ENCODE results near the gene PDK3.

The PDK3 gene

DNA sequence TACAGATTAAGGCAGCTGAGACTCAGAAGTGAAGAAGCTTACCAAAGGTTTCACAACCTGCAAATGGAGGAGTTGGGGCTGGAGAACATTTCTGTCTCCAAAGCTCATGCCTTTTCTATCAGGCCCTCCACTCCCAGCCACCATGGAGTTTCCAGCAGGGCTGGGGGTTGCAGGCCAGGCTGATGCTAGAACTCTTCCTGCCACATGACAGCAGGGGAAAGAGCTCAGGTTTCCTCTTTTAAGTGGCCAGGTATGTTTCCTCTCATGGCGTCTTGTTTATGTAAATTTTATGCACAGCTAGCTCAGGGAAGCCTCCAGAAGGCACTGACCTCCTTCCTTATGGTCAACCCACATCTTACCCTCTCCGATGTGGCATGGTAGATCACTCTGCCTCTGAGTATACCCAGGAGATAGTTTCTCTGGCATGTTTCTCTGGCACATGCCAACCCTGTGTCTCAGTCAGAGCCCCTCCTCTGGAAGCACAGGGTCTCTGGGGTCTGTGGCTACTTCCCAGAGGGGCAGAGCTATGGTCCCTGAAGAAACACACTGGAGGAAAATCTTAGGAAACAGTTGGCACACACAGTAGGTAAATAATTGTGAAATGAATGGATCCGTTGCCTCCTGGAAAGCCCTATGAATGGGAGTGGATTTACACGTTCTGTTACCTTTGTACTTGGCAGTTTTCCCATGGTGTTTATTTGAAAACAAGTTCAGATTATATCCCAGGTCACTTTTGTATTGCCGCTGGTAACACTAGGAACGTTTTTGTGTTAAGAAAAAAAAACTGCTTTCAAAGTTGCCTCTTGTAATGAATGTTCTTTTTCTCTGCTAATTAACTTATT, 28.9 kb downstream of the PDK3 start:
- Histone ChIP-seq H3K9me3 (no peaks in the 10 kb centered on the region), H3K9ac (no peak overlapping the region), H3K36me3 (no peaks in the 10 kb centered on the region), H3K4me1 (no peaks in the 10 kb centered on the region), H3K4me2 (no peak overlapping the region), H3K27ac (no peak overlapping the region), H4K20me1 (0 out of 2 replicates have a peak, but pooled peaks cover 12% of the 10 kb centered on the region), H3K4me3 (no peak overlapping the region), H3K27me3 (no peaks in the 10 kb centered on the region)
- no peak for TF ChIP-seq Cebpa-rat (IDR thresholded peaks at IDR 0.05)

DNA sequence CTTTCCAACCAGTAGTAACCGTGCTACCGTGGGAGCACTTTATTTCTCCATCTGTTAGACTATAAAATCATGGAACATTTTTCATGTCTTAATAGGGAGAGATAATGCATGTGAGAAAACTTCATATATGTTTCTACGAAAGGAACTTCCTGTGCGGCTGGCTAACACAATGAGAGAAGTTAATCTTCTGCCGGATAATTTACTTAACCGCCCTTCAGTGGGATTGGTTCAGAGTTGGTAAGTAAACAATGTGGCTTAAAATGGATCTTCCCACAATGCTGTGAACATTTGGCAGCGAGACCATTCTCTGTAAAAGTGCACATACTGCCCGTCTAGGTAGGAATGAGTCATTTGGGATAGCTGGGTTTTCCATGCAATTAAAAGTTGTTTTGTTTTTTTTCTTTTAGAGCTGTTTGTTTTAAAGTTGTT, 29.6 kb downstream of the PDK3 start:
- H3K4me3 ChIP-seq, result no peak overlapping the region
- H4K20me1 ChIP-seq, result 0 out of 2 replicates have a peak, but pooled peaks cover 12% of the 10 kb centered on the region
- H3K36me3 ChIP-seq, result no peaks in the 10 kb centered on the region
- no peak for TF ChIP-seq Cebpa-rat (IDR thresholded peaks at IDR 0.05)
- no peaks in the 10 kb centered on the region for H3K27me3 ChIP-seq
- no peaks in the 10 kb centered on the region for H3K9me3 ChIP-seq
- H3K9ac ChIP-seq, result no peak overlapping the region
- H3K4me1 ChIP-seq, result no peaks in the 10 kb centered on the region
- H3K27ac ChIP-seq, result no peak overlapping the region
- no peak overlapping the region for H3K4me2 ChIP-seq

DNA sequence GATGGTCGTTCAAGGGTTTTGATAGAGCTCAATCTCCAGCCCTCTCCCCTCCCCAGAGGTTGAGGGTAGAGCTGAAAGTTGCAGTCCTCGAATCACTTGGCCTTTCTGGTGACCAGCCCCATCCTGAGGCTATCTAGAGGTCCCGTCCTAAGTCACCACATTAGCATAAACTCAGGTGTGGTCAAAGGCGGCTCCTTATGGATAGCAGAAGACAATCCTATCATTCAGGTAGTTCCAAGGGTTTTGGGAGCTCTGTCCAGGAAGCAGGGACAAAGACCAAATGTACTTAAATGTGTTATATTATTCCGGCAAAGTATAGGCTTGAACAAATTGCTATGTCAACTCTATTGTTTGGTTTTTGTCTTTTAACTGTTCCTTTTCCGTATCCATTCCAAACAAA, 30.6 kb downstream of the PDK3 start:
- Histone ChIP-seq H3K9ac (no peak overlapping the region), H3K27me3 (no peaks in the 10 kb centered on the region), H3K4me1 (no peaks in the 10 kb centered on the region), H3K27ac (no peak overlapping the region), H3K4me3 (no peak overlapping the region), H3K9me3 (no peaks in the 10 kb centered on the region), H4K20me1 (0 out of 2 replicates have a peak, but pooled peaks cover 12% of the 10 kb centered on the region), H3K4me2 (no peak overlapping the region), H3K36me3 (peaks cover 6% of the 10 kb centered on the region; the same call in 1 of the 2 replicates)
- TF ChIP-seq Cebpa-rat (IDR thresholded peaks at IDR 0.05), result no peak

DNA sequence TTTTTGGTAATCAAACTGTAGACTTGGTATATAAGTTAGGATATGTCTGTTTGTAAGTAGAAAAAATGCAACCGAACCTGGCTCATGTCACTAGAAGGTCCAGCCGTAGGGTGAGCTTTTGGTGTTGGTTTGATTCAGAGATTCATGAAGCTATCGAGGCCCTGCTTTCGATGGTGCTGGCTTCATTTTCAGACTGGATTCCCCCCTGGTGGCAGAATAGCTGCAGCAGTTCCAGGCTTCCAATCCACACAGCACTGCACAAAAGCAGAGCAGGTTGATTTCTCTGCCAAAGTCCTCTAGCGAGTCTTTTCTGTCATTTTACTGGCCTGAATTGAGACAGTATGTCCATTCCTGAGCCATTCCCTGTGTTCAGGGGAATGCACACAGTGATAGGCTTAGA, 33.1 kb downstream of the PDK3 start:
- Histone ChIP-seq H3K36me3 (peaks cover 8% of the 10 kb centered on the region), H3K27me3 (no peaks in the 10 kb centered on the region), H3K4me3 (no peak overlapping the region), H3K27ac (no peak overlapping the region), H4K20me1 (0 out of 2 replicates have a peak, but pooled peaks cover 12% of the 10 kb centered on the region), H3K4me2 (no peak overlapping the region), H3K9ac (no peak overlapping the region), H3K9me3 (no peaks in the 10 kb centered on the region), H3K4me1 (no peaks in the 10 kb centered on the region)
- TF ChIP-seq Cebpa-rat (IDR thresholded peaks at IDR 0.05), result no peak

DNA sequence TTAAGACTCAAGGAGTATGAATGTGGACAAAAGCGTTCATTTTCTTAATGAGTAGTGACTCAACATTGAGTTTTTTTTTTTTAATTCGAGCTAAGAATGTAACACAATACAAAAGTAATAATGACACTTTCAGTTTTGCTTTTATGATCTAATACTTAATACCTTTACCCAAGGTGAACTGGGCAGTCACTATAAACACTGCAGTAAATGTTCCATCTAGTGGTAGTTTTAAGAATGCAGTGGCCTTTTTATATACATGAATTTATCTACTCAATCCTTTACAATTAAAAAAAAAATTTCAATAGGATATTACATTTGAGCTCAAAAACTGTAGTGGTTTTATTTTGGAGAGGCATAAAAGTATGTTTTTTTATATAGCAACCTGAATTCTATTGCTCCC, 33.9 kb downstream of the PDK3 start:
- 0 out of 2 replicates have a peak, but pooled peaks cover 4% of the 10 kb centered on the region for H4K20me1 ChIP-seq
- no peak overlapping the region for H3K4me2 ChIP-seq
- H3K36me3 ChIP-seq, result peaks cover 15% of the 10 kb centered on the region
- H3K9ac ChIP-seq, result no peak overlapping the region
- no peak overlapping the region for H3K4me3 ChIP-seq
- H3K4me1 ChIP-seq, result no peaks in the 10 kb centered on the region
- H3K27ac ChIP-seq, result no peak overlapping the region
- no peak for TF ChIP-seq Cebpa-rat (IDR thresholded peaks at IDR 0.05)
- H3K9me3 ChIP-seq, result no peaks in the 10 kb centered on the region
- H3K27me3 ChIP-seq, result no peaks in the 10 kb centered on the region

DNA sequence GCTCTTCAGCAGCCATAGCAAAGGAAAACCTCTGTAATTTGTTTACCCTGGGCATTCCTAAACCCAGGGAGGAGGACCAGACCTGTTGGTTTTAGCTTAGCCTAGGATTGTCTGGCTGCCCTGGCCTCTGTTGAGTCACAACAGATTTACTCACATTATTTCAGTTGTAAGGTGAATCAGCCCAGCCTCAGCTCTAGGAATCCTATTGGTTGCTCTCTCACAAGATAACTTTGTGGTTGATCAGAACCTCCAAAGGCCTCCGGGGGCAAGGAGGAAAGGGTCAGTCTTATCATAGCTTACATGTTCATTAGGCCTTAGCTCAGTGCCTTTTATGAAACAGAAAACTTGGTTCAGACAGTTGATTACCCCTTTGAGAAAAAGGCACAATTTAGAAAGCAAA, 41.0 kb downstream of the PDK3 start:
- Histone ChIP-seq H4K20me1 (no peaks in the 10 kb centered on the region), H3K4me1 (no peaks in the 10 kb centered on the region), H3K4me2 (no peak overlapping the region), H3K4me3 (no peak overlapping the region), H3K36me3 (peaks cover 35% of the 10 kb centered on the region), H3K9ac (no peak overlapping the region), H3K9me3 (no peaks in the 10 kb centered on the region), H3K27me3 (no peaks in the 10 kb centered on the region), H3K27ac (no peak overlapping the region)
- TF ChIP-seq Cebpa-rat (IDR thresholded peaks at IDR 0.05), result no peak

DNA sequence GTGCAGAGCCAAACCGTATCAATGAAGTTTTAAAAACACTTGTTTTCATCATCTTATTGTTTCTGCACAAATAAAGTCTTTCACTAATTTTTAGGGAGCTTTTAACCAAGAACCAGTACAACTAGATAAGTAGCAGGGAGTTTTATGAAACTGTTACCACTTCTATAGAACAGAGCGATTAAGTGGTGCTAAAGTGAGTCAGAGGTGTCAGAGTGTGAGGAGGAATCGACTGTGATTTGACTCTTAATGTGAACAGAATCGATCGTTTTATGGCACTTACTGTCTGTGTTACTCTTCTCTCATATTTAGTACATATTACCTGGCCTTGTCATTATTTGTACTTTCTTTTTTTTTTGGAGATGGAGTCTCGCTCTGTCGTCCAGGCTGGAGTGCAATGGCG, 43.3 kb downstream of the PDK3 start:
- no peak overlapping the region for H3K27ac ChIP-seq
- H4K20me1 ChIP-seq, result no peaks in the 10 kb centered on the region
- no peak for TF ChIP-seq Cebpa-rat (IDR thresholded peaks at IDR 0.05)
- no peak overlapping the region for H3K4me2 ChIP-seq
- H3K4me1 ChIP-seq, result no peaks in the 10 kb centered on the region
- no peaks in the 10 kb centered on the region for H3K9me3 ChIP-seq
- H3K36me3 ChIP-seq, result peaks cover 31% of the 10 kb centered on the region
- H3K27me3 ChIP-seq, result no peaks in the 10 kb centered on the region
- H3K4me3 ChIP-seq, result no peak overlapping the region
- H3K9ac ChIP-seq, result no peak overlapping the region

DNA sequence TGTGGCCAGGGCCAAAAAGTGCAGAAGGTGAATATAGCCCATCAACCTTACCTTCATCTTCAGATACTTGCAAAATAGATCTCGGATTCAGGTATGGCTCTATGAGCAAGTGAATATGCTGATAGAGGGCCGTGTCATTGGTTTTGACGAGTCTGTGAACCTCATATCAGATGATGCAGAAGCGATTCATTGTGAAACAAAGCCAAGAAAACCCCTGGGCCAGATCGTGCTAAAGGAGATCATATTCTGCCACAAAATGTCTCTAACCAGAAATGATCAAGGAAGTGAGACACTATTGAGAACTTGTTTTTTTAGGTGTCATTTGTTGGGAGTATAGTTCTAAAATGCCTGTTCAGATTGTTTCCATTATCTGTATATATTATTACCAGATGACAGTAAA, 48.3 kb downstream of the PDK3 start:
- Histone ChIP-seq H3K9ac (no peak overlapping the region), H3K9me3 (no peaks in the 10 kb centered on the region), H3K4me2 (no peak overlapping the region), H3K4me1 (no peaks in the 10 kb centered on the region), H3K4me3 (no peak overlapping the region), H3K27ac (no peak overlapping the region), H4K20me1 (no peaks in the 10 kb centered on the region), H3K27me3 (no peaks in the 10 kb centered on the region), H3K36me3 (peaks cover 10% of the 10 kb centered on the region; the same call in 1 of the 2 replicates)
- no peak for TF ChIP-seq Cebpa-rat (IDR thresholded peaks at IDR 0.05)

DNA sequence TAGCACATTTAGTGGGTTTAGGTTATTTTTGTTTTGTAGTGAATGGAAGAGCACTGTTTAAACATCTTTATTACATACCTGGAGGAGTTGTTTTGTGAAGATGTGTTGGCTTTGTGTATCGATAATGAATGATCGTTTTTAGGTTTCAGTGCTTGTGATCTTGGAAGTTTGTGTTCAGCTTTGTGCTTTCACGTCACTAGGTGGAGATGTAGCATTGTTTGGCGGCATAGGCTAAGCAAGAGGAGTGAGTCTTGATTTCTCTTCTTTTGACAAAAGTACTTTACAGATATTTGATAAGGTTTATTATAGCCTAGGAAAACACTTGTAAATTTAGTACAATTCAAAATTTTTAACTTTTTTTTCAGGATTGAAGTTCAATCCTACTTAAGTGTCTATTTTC, 50.4 kb downstream of the PDK3 start:
- Histone ChIP-seq H3K36me3 (peaks cover 8% of the 10 kb centered on the region; the same call in 1 of the 2 replicates), H3K9me3 (no peaks in the 10 kb centered on the region), H3K27ac (no peak overlapping the region), H3K4me3 (no peak overlapping the region), H3K9ac (no peak overlapping the region), H3K27me3 (no peaks in the 10 kb centered on the region), H4K20me1 (no peaks in the 10 kb centered on the region), H3K4me2 (no peak overlapping the region), H3K4me1 (no peaks in the 10 kb centered on the region)
- TF ChIP-seq Cebpa-rat (IDR thresholded peaks at IDR 0.05), result no peak

DNA sequence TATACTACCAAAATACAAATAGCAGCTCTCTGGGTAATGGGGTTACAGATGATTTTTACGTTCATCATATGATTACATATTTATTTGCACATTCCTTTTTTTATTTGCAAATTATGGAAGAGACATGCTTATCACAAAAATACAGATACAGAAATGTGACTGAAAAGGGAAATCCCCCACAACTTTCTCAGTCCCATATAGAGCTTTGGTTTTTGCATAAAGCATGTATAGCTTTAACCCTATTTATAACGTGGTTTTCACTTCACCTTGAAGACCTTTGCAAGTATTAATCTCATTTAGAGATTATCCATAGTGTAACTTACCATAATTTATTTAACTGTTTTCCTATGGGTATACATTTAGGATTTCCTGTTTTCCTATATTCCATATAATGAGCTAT, 55.4 kb downstream of the PDK3 start:
- Histone ChIP-seq H3K27me3 (no peaks in the 10 kb centered on the region), H3K9me3 (no peaks in the 10 kb centered on the region), H3K4me2 (no peak overlapping the region), H3K9ac (no peak overlapping the region), H3K4me3 (no peak overlapping the region), H3K4me1 (no peaks in the 10 kb centered on the region), H3K36me3 (peaks cover 9% of the 10 kb centered on the region; the same call in 1 of the 2 replicates), H3K27ac (no peak overlapping the region), H4K20me1 (no peaks in the 10 kb centered on the region)
- TF ChIP-seq Cebpa-rat (IDR thresholded peaks at IDR 0.05), result no peak
